Right lobe of liver (tissue), 4 donors: ENCODE data around the gene SRCAP.

Experiments
- CTCF ChIP-seq, 4 donors: fragments of 200-600 bp in 3 of 4; fragments of 450-650 bp in 1 of 4; IDR thresholded peaks; one replicate each; pipeline versions ENCODE4 v1.5.1 to v1.8.0; 2016 to 2022; ENCODE audit warnings: antibody characterized with exemption in 4 of 4, mild to moderate bottlenecking in 2 of 4
- POLR2A ChIP-seq: fragments of 450-650 bp; IDR thresholded peaks from one replicate; pipeline ENCODE4 v1.6.1; 2017; ENCODE audit warnings: antibody characterized with exemption, mild to moderate bottlenecking
- donor health status: DM: no; HTN: no; CAD: no.
- donor health status: DM: no; HTN: no; CAD: no.
- donor health status: DM: no; HTN: yes; CAD: no.

DNA sequence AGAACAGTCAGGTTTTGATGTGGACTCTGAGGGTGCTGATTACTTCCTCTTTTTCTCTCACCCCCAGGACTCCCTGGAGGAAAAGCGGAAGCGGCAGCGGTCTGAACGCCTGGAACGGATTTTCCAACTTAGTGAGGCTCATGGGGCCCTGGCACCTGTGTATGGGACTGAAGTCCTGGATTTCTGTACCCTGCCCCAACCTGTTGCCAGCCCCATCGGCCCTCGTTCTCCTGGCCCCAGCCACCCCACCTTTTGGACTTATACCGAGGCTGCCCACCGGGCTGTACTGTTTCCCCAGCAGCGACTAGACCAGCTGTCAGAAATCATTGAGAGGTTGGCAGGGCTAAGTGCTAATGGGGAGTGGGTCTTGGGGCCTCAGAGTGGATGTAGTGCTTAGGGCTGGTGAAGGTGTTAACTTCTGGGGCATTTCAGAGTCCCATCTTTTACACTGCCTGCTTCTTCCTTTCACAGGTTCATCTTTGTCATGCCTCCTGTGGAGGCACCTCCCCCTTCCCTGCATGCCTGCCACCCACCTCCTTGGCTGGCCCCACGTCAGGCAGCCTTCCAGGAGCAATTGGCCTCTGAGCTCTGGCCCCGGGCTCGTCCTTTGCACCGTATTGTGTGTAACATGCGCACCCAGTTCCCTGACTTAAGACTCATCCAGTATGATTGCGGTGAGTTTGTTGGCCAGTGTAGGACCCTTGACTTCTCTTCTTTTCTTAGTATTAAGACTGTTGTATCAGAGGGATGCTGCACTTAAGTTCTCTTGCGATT lies 30.1 kb downstream of the SRCAP start:
- TF ChIP-seq POLR2A, result no peak
- no peak for TF ChIP-seq CTCF (IDR thresholded peaks at IDR 0.05)
